Thyroid gland (tissue), 4 donors: ENCODE results near the gene FNDC5. TPM values are rescaled to one million over a fixed set of nuclear protein-coding genes. Genes with fewer than 3 reads are reported as not detected.

Source experiments
- DNase-seq, 2 donors: peaks; one replicate each; pipeline ENCODE4 v3.0.0-alpha.2; 2019
- H3K27ac ChIP-seq, 3 donors: fragments of 200-600 bp; sonication (generic); 1 replicate in 2 of 3; 2 replicates in 1 of 3; pipeline ENCODE4 v1.5.1; 2016 to 2019; ENCODE audit warnings: mild to moderate bottlenecking in 1 of 3, moderate library complexity in 1 of 3
- H3K27me3 ChIP-seq: fragments of 200-600 bp; sonication (generic); one replicate; pipeline ENCODE4 v1.5.1; 2019
- H3K36me3 ChIP-seq, 2 donors: fragments of 200-600 bp; sonication (generic); one replicate each; pipeline ENCODE4 v1.5.1; 2016 to 2019
- H3K4me1 ChIP-seq, 2 donors: fragments of 200-600 bp; sonication (generic); one replicate each; pipeline ENCODE4 v1.5.1; 2017 to 2019
- H3K4me3 ChIP-seq, 3 donors: fragments of 200-600 bp; sonication (generic); replicated peaks in 1 of 3; 1 replicate in 2 of 3; 2 replicates in 1 of 3; pipeline ENCODE4 v1.5.1; 2016; ENCODE audit warnings: mild to moderate bottlenecking in 1 of 3
- H3K9me3 ChIP-seq: fragments of 200-600 bp; sonication (generic); one replicate; pipeline ENCODE4 v1.5.1; 2017
- CTCF ChIP-seq, 6 experiments: fragments of 200-600 bp in 3 of 6; fragments of 450-650 bp in 3 of 6; sonication (generic) in 3 of 6; IDR thresholded peaks; one replicate each; pipeline ENCODE4 v1.5.1; 2016 to 2019; ENCODE audit warnings: antibody characterized with exemption in 6 of 6, mild to moderate bottlenecking in 2 of 6, inconsistent platforms in 1 of 6, moderate library complexity in 1 of 6
- POLR2A ChIP-seq, 2 donors: fragments of 450-650 bp; IDR thresholded peaks; one replicate each; pipeline ENCODE4 v1.6.1; 2017; ENCODE audit warnings: antibody characterized with exemption in 2 of 2, mild to moderate bottlenecking in 2 of 2, moderate library complexity in 1 of 2
- WGBS, 2 donors: methylation state at CpG; one replicate each; pipeline ENCODE4 v1.1.5; 2017; 5-methylcytosine and 5-hydroxymethylcytosine counted together
- intact Hi-C: fragments of 100-400 bp; cut with DNase I; formaldehyde crosslinking; loops from one replicate; pipeline ENCODE4 v1.15.1; 2023
- total RNA-seq, 4 donors: library from RNA; depleted of rRNA; stranded (reverse); fragments of >200 nt; gene quantifications; one replicate each; pipeline ENCODE4 v1.2.3, GENCODE V29; 2016

The FNDC5 gene
- total RNA-seq, 4 donors from 2014 or later: 0.27 to 4.0 (median 1.5) TPM

DNA sequence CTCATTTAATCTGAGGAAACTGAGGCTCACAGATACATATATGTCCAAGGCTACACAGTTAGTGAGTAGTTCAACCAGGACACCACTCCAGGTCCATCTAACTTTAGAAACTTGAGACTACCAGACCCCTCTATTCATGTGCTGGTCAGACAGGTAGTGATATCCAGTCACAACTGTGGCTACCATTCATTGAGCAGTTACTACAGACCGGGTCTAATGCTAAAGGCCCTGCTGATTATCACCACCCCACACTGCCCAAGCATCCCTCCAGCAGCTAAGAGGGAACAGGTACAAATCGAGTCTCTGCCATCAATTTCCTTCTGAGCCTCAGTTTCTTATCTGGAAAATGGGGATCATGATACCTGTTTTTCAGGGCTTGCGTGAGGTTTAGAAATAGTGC lies 20.9 kb upstream of the FNDC5 start:
- no peak for DNase-seq
- H3K27ac ChIP-seq: no peak overlapping the region
- intact Hi-C loops: no loop called here
- H3K27me3 ChIP-seq: peaks cover 10% of the 10 kb centered on the region
- H3K4me3 ChIP-seq: no peak overlapping the region
- no peaks in the 10 kb centered on the region for H3K36me3 ChIP-seq
- TF ChIP-seq POLR2A (IDR thresholded peaks at IDR 0.05) (no peak), CTCF (IDR thresholded peaks at IDR 0.05) (no peak)
- 87 to 96% methylated on average over 3 of the region's 3 CpGs for WGBS, 2 donors
- H3K9me3 ChIP-seq: no peaks in the 10 kb centered on the region
- H3K4me1 ChIP-seq: peaks cover 4 to 13% of the 10 kb centered on the region in 2 donors

GRCh38 chr1:32891241-32891570 lies 20.5 kb upstream of the FNDC5 start:
- peaks cover 11% of the 10 kb centered on the region for H3K27me3 ChIP-seq
- no peaks in the 10 kb centered on the region for H3K36me3 ChIP-seq
- no peak overlapping the region for H3K4me3 ChIP-seq
- 92 to 100% methylated on average over 1 of the region's 1 CpG for WGBS, 2 donors
- no peak overlapping the region for H3K27ac ChIP-seq
- intact Hi-C loops: no loop called here
- TF ChIP-seq CTCF (IDR thresholded peaks at IDR 0.05) (no peak), POLR2A (IDR thresholded peaks at IDR 0.05) (no peak)
- H3K4me1 ChIP-seq: peaks cover 4 to 14% of the 10 kb centered on the region in 2 donors
- DNase-seq: no peak
- H3K9me3 ChIP-seq: no peaks in the 10 kb centered on the region

- 84 to 91% methylated on average over 7 of the region's 7 CpGs for WGBS, 2 donors
- no peak overlapping the region for H3K27ac ChIP-seq
- peaks cover 4 to 18% of the 10 kb centered on the region in 2 donors for H3K4me1 ChIP-seq
- no peak for TF ChIP-seq POLR2A (IDR thresholded peaks at IDR 0.05)
- TF ChIP-seq CTCF (IDR thresholded peaks at IDR 0.05): no peak
- intact Hi-C loops: no loop called here
- H3K9me3 ChIP-seq: no peaks in the 10 kb centered on the region
- H3K36me3 ChIP-seq: no peaks in the 10 kb centered on the region
- peaks cover 11% of the 10 kb centered on the region for H3K27me3 ChIP-seq
- DNase-seq: no peak
- no peak overlapping the region for H3K4me3 ChIP-seq
These were observed 20.0 kb upstream of the FNDC5 start for GRCh38 chr1:32890516-32891240.

GRCh38 chr1:32889731-32890278 lies 19.1 kb upstream of the FNDC5 start:
- Histone ChIP-seq H3K27me3 (peaks cover 11% of the 10 kb centered on the region), H3K4me3 (no peak overlapping the region), H3K9me3 (no peaks in the 10 kb centered on the region), H3K27ac (no peak overlapping the region), H3K4me1 (peaks cover 4 to 18% of the 10 kb centered on the region in 2 donors), H3K36me3 (no peaks in the 10 kb centered on the region)
- no peak for TF ChIP-seq POLR2A (IDR thresholded peaks at IDR 0.05)
- TF ChIP-seq CTCF (IDR thresholded peaks at IDR 0.05): no peak
- intact Hi-C loops: no loop called here
- DNase-seq: no peak
- 92 to 93% methylated on average over 2 to 3 of the region's 3 CpGs for WGBS, 2 donors

- intact Hi-C loops: no loop called here
- no peaks in the 10 kb centered on the region for H3K36me3 ChIP-seq
- H3K4me3 ChIP-seq: no peak overlapping the region
- TF ChIP-seq CTCF (IDR thresholded peaks at IDR 0.05): no peak
- TF ChIP-seq POLR2A (IDR thresholded peaks at IDR 0.05): no peak
- WGBS, 2 donors: 91 to 95% methylated on average over 24 of the region's 24 CpGs
- no peak for DNase-seq
- no peak overlapping the region for H3K27ac ChIP-seq
- H3K9me3 ChIP-seq: no peaks in the 10 kb centered on the region
- peaks cover 4 to 16% of the 10 kb centered on the region in 2 donors for H3K4me1 ChIP-seq
- H3K27me3 ChIP-seq: peaks cover 11% of the 10 kb centered on the region
These were observed 18.1 kb upstream of the FNDC5 start for GRCh38 chr1:32888677-32889420.
